BLaER1 treated with 17β-estradiol and CSF1 and Interleukin-3, amounts not matched to agents 10 nM and 100 nM (cell line): ENCODE results near the gene SERINC3.

Experiments
- H3K27ac ChIP-seq, 11 experiments: shearing (Covaris generic); formaldehyde crosslinking; 2 replicates each; pipeline ENCODE4 v1.8.1; 2022
- H3K27me3 ChIP-seq, 11 experiments: shearing (Covaris generic); formaldehyde crosslinking; 2 replicates each; pipeline ENCODE4 v1.8.1; 2022
- H3K36me3 ChIP-seq, 11 experiments: shearing (Covaris generic); formaldehyde crosslinking; 2 replicates each; pipeline ENCODE4 v1.8.1; 2022
- H3K4me1 ChIP-seq, 10 experiments: shearing (Covaris generic); formaldehyde crosslinking; 2 replicates each; pipeline ENCODE4 v1.8.1; 2022
- H3K4me2 ChIP-seq, 11 experiments: shearing (Covaris generic); formaldehyde crosslinking; 2 replicates each; pipeline ENCODE4 v1.8.1; 2022
- H3K4me3 ChIP-seq, 10 experiments: shearing (Covaris generic); formaldehyde crosslinking; 2 replicates each; pipeline ENCODE4 v1.8.1; 2022
- H3K9ac ChIP-seq, 11 experiments: shearing (Covaris generic); formaldehyde crosslinking; 2 replicates each; pipeline ENCODE4 v1.8.1; 2022
- H3K9me3 ChIP-seq, 11 experiments: shearing (Covaris generic); formaldehyde crosslinking; replicated peaks in 1 of 11; 2 replicates each; pipeline ENCODE4 v1.8.1; 2022
- H4K20me1 ChIP-seq, 11 experiments: shearing (Covaris generic); formaldehyde crosslinking; 2 replicates each; pipeline ENCODE4 v1.8.1; 2022
- Cebpa-rat ChIP-seq, 11 experiments: shearing (Covaris generic); IDR thresholded peaks; 2 replicates each; pipeline ENCODE4 v1.8.1; 2022

Gene SERINC3

GRCh38 chr20:44540834-44541233 lies 19.0 kb upstream of the SERINC3 start:
- peak overlapping the region in 6 of 11 experiments; percentile 14 to 72 (median 40); a peak in 10 of 22 replicates for H3K4me2 ChIP-seq
- no peak for TF ChIP-seq Cebpa-rat (IDR thresholded peaks at IDR 0.05)

GRCh38 chr20:44537993-44538392 lies 16.1 kb upstream of the SERINC3 start:
- no peak overlapping the region for H3K4me2 ChIP-seq
- no peak for TF ChIP-seq Cebpa-rat (IDR thresholded peaks at IDR 0.05)
- H3K4me1 ChIP-seq, result peaks cover 0 to 33% (median 13%) of the 10 kb centered on the region in 10 experiments; a peak in 13 of 20 replicates
- no peak overlapping the region for H3K9ac ChIP-seq
- no peaks in the 10 kb centered on the region for H4K20me1 ChIP-seq
- peaks cover 2 to 32% (median 4%) of the 10 kb centered on the region in 11 experiments; a peak in 19 of 22 replicates for H3K27me3 ChIP-seq
- no peaks in the 10 kb centered on the region for H3K36me3 ChIP-seq
- no peak overlapping the region for H3K4me3 ChIP-seq
- H3K9me3 ChIP-seq, result no peaks in the 10 kb centered on the region
- no peak overlapping the region for H3K27ac ChIP-seq

More at GRCh38 chr20:44540834-44541233, 19.0 kb upstream of the SERINC3 start:
- no peaks in the 10 kb centered on the region for H4K20me1 ChIP-seq
- H3K4me3 ChIP-seq, result no peak overlapping the region
- H3K9me3 ChIP-seq, result no peaks in the 10 kb centered on the region
- H3K27me3 ChIP-seq, result peaks cover 0 to 14% (median 0%) of the 10 kb centered on the region in 11 experiments; a peak in 3 of 22 replicates
- no peak overlapping the region for H3K9ac ChIP-seq
- no peak overlapping the region for H3K27ac ChIP-seq
- peaks cover 0 to 37% (median 13%) of the 10 kb centered on the region in 10 experiments; a peak in 13 of 20 replicates for H3K4me1 ChIP-seq
- no peaks in the 10 kb centered on the region for H3K36me3 ChIP-seq

GRCh38 chr20:44536175-44536574 lies 14.3 kb upstream of the SERINC3 start:
- peaks cover 10 to 33% (median 17%) of the 10 kb centered on the region in 10 experiments; a peak in 19 of 20 replicates for H3K4me1 ChIP-seq
- no peak for TF ChIP-seq Cebpa-rat (IDR thresholded peaks at IDR 0.05)
- peak overlapping the region in 3 of 11 experiments; percentile 24 to 37 (median 24); a peak in 1 of 22 replicates for H3K9ac ChIP-seq
- H3K4me2 ChIP-seq, result peak overlapping the region in 7 of 11 experiments; percentile 10 to 76 (median 57); a peak in 11 of 22 replicates
- H3K9me3 ChIP-seq, result no peaks in the 10 kb centered on the region
- H3K36me3 ChIP-seq, result no peaks in the 10 kb centered on the region
- H3K4me3 ChIP-seq, result no peak overlapping the region
- peak overlapping the region in 5 of 11 experiments; percentile 9 to 50 (median 43); a peak in 6 of 22 replicates for H3K27ac ChIP-seq
- H3K27me3 ChIP-seq, result peaks cover 20 to 50% (median 22%) of the 10 kb centered on the region in 11 experiments
- H4K20me1 ChIP-seq, result no peaks in the 10 kb centered on the region

- Histone ChIP-seq H3K36me3 (no peaks in the 10 kb centered on the region), H3K4me1 (peaks cover 11 to 30% (median 17%) of the 10 kb centered on the region in 10 experiments; a peak in 18 of 20 replicates), H3K27ac (no peak overlapping the region), H3K9ac (no peak overlapping the region), H3K4me3 (no peak overlapping the region), H3K27me3 (peaks cover 20 to 58% (median 26%) of the 10 kb centered on the region in 11 experiments), H4K20me1 (no peaks in the 10 kb centered on the region), H3K4me2 (no peak overlapping the region), H3K9me3 (no peaks in the 10 kb centered on the region)
- TF ChIP-seq Cebpa-rat (IDR thresholded peaks at IDR 0.05), result no peak
Observed at GRCh38 chr20:44533928-44534327, 12.1 kb upstream of the SERINC3 start.

GRCh38 chr20:44532981-44533331 lies 11.1 kb upstream of the SERINC3 start:
- H4K20me1 ChIP-seq, result no peaks in the 10 kb centered on the region
- no peak overlapping the region for H3K9ac ChIP-seq
- H3K27me3 ChIP-seq, result peaks cover 20 to 52% (median 26%) of the 10 kb centered on the region in 11 experiments
- H3K4me1 ChIP-seq, result peaks cover 11 to 30% (median 17%) of the 10 kb centered on the region in 10 experiments; a peak in 18 of 20 replicates
- no peak overlapping the region for H3K27ac ChIP-seq
- no peaks in the 10 kb centered on the region for H3K36me3 ChIP-seq
- no peaks in the 10 kb centered on the region for H3K9me3 ChIP-seq
- no peak overlapping the region for H3K4me3 ChIP-seq
- TF ChIP-seq Cebpa-rat (IDR thresholded peaks at IDR 0.05), result no peak
- H3K4me2 ChIP-seq, result peak overlapping the region in 5 of 11 experiments; percentile 80 to 95 (median 91); a peak in 6 of 22 replicates

- no peak for TF ChIP-seq Cebpa-rat (IDR thresholded peaks at IDR 0.05)
- H4K20me1 ChIP-seq, result no peaks in the 10 kb centered on the region
- H3K4me3 ChIP-seq, result peak overlapping the region; percentile 63 to 79 (median 67)
- peak overlapping the region; percentile 80 to 95 (median 89) for H3K4me2 ChIP-seq
- no peaks in the 10 kb centered on the region for H3K36me3 ChIP-seq
- H3K9me3 ChIP-seq, result no peaks in the 10 kb centered on the region
- peaks cover 20 to 51% (median 26%) of the 10 kb centered on the region in 11 experiments for H3K27me3 ChIP-seq
- peak overlapping the region; percentile 61 to 84 (median 79); a peak in 21 of 22 replicates for H3K9ac ChIP-seq
- H3K4me1 ChIP-seq, result peaks cover 11 to 30% (median 17%) of the 10 kb centered on the region in 10 experiments; a peak in 18 of 20 replicates
- peak overlapping the region in 8 of 11 experiments; percentile 53 to 72 (median 62); a peak in 12 of 22 replicates for H3K27ac ChIP-seq
Observed at GRCh38 chr20:44532259-44532980, 10.6 kb upstream of the SERINC3 start.

GRCh38 chr20:44528309-44528708 lies 6.4 kb upstream of the SERINC3 start:
- Histone ChIP-seq H3K27ac (no peak overlapping the region), H3K4me1 (peaks cover 4 to 24% (median 12%) of the 10 kb centered on the region in 10 experiments; a peak in 17 of 20 replicates), H3K9me3 (0 out of 22 replicates have a peak, but pooled peaks cover 0 to 5% (median 0%) of the 10 kb centered on the region in 11 experiments), H3K4me2 (no peak overlapping the region), H3K36me3 (no peaks in the 10 kb centered on the region), H3K27me3 (peaks cover 20 to 33% (median 26%) of the 10 kb centered on the region in 11 experiments), H3K9ac (no peak overlapping the region), H4K20me1 (no peaks in the 10 kb centered on the region), H3K4me3 (no peak overlapping the region)
- no peak for TF ChIP-seq Cebpa-rat (IDR thresholded peaks at IDR 0.05)

- 0 out of 22 replicates have a peak, but pooled peaks cover 0 to 5% (median 0%) of the 10 kb centered on the region in 11 experiments for H3K9me3 ChIP-seq
- no peak overlapping the region for H3K9ac ChIP-seq
- no peak overlapping the region for H3K27ac ChIP-seq
- no peak for TF ChIP-seq Cebpa-rat (IDR thresholded peaks at IDR 0.05)
- peaks cover 15 to 28% (median 20%) of the 10 kb centered on the region in 11 experiments for H3K27me3 ChIP-seq
- no peaks in the 10 kb centered on the region for H4K20me1 ChIP-seq
- H3K4me1 ChIP-seq, result peaks cover 5 to 27% (median 13%) of the 10 kb centered on the region in 10 experiments; a peak in 18 of 20 replicates
- H3K4me2 ChIP-seq, result no peak overlapping the region
- no peak overlapping the region for H3K4me3 ChIP-seq
- H3K36me3 ChIP-seq, result no peaks in the 10 kb centered on the region
Observed at GRCh38 chr20:44527716-44528199, 5.9 kb upstream of the SERINC3 start.

GRCh38 chr20:44526129-44526528 lies 4.3 kb upstream of the SERINC3 start:
- H3K36me3 ChIP-seq, result no peaks in the 10 kb centered on the region
- no peak for TF ChIP-seq Cebpa-rat (IDR thresholded peaks at IDR 0.05)
- H3K9ac ChIP-seq, result no peak overlapping the region
- no peak overlapping the region for H3K4me3 ChIP-seq
- peaks cover 0 to 11% (median 4%) of the 10 kb centered on the region in 11 experiments; a peak in 16 of 22 replicates for H3K27me3 ChIP-seq
- no peak overlapping the region for H3K27ac ChIP-seq
- H3K4me1 ChIP-seq, result peaks cover 7 to 29% (median 12%) of the 10 kb centered on the region in 10 experiments; a peak in 18 of 20 replicates
- H4K20me1 ChIP-seq, result peaks cover 2 to 5% (median 3%) of the 10 kb centered on the region in 11 experiments; a peak in 14 of 22 replicates
- H3K4me2 ChIP-seq, result peak overlapping the region in 2 of 11 experiments; percentile 3 to 15; a peak in 1 of 22 replicates
- 0 out of 22 replicates have a peak, but pooled peaks cover 0 to 5% (median 0%) of the 10 kb centered on the region in 11 experiments for H3K9me3 ChIP-seq
